ES-I3 (cell line): ENCODE data around the gene PACSIN2.

Experiments used
- H3K36me3 ChIP-seq: 2 replicates; pipeline ENCODE4 v1.6.1; 2013; ENCODE audit warnings: mild to moderate bottlenecking, low read length, control low read depth, moderate library complexity; ENCODE audit not compliant: insufficient read depth
- H3K4me1 ChIP-seq: 2 replicates; pipeline ENCODE4 v1.6.1; 2013; ENCODE audit warnings: mild to moderate bottlenecking, control low read depth, low read length; ENCODE audit not compliant: insufficient read depth
- H3K9ac ChIP-seq: 2 replicates; pipeline ENCODE4 v1.6.1; 2013; ENCODE audit warnings: low read depth, mild to moderate bottlenecking, low read length, moderate library complexity
- H3K9me3 ChIP-seq: 2 replicates; pipeline ENCODE4 v1.6.1; 2013; ENCODE audit warnings: mild to moderate bottlenecking, low read length, moderate library complexity; ENCODE audit not compliant: control insufficient read depth, insufficient read depth

PACSIN2 gene

DNA sequence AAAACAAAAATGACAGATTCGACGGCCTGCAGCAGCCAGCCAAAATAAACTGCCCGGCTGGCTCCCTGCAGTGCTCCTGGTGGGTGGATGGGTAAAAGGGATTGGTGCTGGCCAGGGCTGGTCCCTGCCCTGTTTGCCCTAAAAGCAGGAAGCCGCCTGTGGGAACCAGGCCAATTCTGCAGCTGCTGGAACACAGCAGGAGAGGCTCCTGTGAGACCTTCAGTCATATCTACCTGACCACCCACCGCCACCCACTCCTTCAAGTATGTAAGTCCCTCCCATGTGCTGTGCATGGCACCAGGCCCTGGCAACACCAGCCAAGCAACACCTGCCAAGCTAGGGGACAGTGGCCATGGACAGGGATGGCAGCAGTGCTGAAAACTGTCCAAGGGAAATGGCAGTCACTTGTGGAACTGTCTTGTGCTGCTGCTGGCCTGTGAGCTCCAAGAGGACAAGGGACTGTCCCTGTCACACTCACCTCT is 109.2 kb downstream of the PACSIN2 start:
- peaks cover 7% of the 10 kb centered on the region; the same call in 1 of the 2 replicates for H3K4me1 ChIP-seq
- no peaks in the 10 kb centered on the region; the same call in 1 of the 2 replicates for H3K36me3 ChIP-seq
- no peaks in the 10 kb centered on the region for H3K9me3 ChIP-seq
- H3K9ac ChIP-seq, result no peak overlapping the region

DNA sequence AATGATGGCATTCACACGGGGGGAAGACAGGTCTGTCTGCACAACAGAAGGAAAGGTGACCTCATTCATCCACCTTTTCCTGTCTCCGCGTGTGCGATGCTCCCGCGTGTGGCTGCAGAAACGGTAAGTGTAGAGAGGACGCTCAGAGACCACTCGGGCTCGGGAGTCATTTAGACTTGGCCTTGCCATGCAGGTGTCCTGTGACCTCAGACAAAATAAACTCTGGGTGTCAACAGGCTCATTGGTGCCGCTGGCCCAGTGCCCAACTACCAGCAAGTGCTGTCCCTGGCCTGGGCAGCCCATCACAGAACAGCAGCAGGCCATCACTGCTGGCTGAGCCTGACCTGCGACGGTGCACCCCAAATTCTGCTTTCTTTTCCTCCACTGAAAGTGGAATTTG is 109.7 kb downstream of the PACSIN2 start:
- Histone ChIP-seq H3K9me3 (no peaks in the 10 kb centered on the region), H3K36me3 (no peaks in the 10 kb centered on the region; the same call in 1 of the 2 replicates), H3K4me1 (peaks cover 7% of the 10 kb centered on the region; the same call in 1 of the 2 replicates), H3K9ac (no peak overlapping the region)

DNA sequence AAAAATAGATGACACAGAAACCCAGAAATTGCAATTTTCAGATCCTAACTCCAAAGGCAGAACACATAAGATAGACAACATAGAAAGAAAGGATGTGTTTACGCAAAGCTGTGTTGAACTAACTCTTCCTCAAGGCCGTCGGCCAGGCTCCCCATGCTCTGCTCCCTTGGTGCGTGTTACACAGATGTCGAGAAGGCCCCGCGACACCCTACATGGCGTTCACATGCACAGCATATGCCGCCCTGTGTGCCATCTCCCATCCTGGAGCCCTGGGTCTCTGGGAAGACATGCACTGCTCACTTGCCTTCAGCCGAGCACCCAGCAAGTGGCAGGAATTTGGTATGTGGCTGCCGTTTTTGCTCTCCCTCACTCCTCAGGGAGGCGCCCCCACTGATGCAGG is 110.9 kb downstream of the PACSIN2 start:
- no peaks in the 10 kb centered on the region; the same call in 1 of the 2 replicates for H3K36me3 ChIP-seq
- H3K9me3 ChIP-seq, result no peaks in the 10 kb centered on the region
- H3K4me1 ChIP-seq, result peaks cover 7% of the 10 kb centered on the region; the same call in 1 of the 2 replicates
- H3K9ac ChIP-seq, result no peak overlapping the region

DNA sequence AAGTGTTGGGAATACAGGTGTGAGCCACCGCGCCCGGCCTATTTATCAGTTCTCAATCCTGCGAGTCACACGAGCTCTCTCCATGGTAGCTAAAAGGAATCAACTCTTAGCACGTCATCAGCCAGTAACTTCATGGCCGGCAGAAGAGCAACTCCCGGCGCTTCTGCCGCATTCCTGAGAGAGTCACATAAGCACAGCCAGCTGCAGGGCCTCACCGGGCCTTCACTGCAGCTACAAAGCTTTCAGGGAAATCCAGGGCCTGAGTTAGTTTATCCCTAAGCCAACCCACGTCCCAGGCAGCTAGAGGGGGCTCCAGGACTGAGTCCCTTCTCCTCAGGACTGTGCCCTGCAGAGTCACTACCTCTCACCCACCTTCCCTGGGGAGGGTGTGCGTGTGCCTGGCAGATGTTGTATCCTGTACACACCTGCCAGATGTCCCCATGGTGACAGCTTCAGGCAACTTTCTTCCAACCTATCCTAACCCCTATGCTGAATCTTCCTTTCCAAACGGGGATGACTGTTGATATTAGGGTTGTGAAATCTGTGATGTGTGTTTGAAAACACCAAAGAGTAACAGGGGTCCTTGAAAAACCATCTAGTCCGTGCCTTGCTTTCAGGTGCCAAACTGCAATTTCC is 112.0 kb downstream of the PACSIN2 start:
- Histone ChIP-seq H3K4me1 (peaks cover 9% of the 10 kb centered on the region; the same call in 1 of the 2 replicates), H3K9me3 (no peaks in the 10 kb centered on the region), H3K36me3 (no peaks in the 10 kb centered on the region; the same call in 1 of the 2 replicates), H3K9ac (no peak overlapping the region)

DNA sequence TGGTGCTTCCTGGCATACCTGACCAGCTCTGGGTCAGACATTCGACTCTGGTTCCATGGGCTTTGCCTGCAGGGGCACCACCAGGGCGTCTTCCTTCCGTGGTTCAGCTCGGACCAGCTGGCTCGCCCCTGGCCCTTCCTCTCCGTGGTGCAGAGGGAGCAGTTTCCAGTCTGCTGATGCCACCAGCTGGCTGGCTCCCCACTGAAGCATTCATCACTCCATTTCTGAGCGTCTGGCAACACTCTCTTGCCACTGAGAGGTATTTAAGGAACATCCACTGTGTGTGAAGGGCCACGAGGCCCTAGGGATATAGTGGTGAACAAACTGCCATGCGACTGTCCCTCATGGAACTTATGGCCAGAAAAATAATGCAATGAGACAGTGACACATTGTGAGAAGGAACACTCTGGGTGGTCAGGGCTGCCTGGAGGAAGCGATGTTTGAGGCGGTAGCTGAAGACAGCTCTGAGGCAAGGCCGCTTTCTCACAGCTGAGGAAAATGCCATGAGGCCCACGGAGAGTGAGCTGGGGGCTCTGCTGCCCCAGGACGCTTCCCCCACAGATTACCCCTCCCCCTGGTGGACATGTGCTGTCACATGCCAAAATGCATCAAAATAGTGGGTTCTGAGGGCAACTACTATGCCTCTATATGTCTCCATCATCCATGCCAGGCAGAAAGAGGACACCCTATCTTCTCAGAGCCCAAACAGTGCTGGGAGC is 113.0 kb downstream of the PACSIN2 start:
- H3K4me1 ChIP-seq, result peaks cover 9% of the 10 kb centered on the region; the same call in 1 of the 2 replicates
- no peaks in the 10 kb centered on the region; the same call in 1 of the 2 replicates for H3K36me3 ChIP-seq
- no peak overlapping the region for H3K9ac ChIP-seq
- no peaks in the 10 kb centered on the region for H3K9me3 ChIP-seq

DNA sequence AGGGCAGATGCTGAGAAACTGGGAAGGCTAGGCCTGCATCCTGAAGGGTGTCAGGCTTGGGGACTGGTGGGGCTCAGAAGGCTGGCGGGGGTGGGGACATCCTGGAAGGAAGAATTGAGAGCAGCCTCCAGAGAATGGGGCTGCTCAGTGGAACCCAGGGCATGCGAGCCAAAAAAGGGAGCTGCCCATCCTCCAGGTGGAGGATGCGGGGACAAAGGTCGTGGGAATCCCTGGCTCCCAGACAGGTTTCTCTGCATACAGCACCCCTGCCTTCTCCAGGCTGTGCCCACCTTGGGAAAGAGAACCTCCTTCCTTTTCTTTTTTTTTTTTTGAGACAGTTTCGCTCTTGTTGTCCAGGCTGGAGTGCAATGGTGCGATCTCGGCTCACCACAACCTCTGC is 117.0 kb downstream of the PACSIN2 start:
- peaks cover 3% of the 10 kb centered on the region; the same call in 1 of the 2 replicates for H3K4me1 ChIP-seq
- no peaks in the 10 kb centered on the region for H3K36me3 ChIP-seq
- no peak overlapping the region for H3K9ac ChIP-seq
- H3K9me3 ChIP-seq, result no peaks in the 10 kb centered on the region

DNA sequence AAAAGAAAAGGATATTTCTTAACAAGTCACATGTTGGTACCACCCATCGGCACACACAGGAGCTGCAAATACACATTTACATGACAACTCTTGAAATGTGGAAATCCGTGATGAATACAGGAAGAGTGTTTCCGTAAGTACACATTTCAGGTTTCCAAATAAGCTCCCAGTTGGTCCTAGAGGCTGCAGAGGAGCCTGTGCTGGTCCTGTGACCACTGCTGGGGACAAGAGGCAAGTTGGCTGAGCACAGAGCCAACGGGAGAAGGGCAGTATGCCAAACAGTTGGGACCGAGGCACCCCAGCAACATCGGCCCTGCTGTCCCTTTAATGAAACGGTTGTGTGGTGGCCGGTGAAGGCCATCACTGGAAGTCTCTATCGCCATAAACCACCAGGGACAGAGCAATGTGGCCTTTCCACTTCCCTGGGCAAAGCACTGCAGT is 119.4 kb downstream of the PACSIN2 start:
- Histone ChIP-seq H3K9me3 (no peaks in the 10 kb centered on the region), H3K4me1 (peaks cover 8% of the 10 kb centered on the region; the same call in 1 of the 2 replicates), H3K36me3 (peaks cover 4% of the 10 kb centered on the region; the same call in 1 of the 2 replicates), H3K9ac (no peak overlapping the region)

DNA sequence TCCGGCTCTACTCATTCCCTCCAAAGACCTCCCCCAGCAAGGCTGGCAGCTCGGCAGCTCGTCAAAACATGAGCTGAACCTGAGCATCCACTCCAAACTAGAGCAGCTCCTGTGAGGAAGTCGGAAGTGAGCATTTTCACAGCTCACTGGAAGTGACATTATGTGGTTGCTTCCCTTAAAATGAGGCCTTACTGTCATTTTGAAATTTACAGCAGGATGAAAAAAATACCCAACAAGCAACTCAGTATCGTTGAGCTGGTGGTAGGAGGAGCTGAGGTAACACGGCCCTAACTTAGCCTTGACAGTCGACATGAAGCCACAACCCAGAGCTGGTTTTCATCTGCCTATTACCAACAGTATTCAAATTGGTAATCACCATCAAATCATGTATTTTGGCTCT is 119.9 kb downstream of the PACSIN2 start:
- peaks cover 4% of the 10 kb centered on the region; the same call in 1 of the 2 replicates for H3K36me3 ChIP-seq
- no peaks in the 10 kb centered on the region for H3K9me3 ChIP-seq
- no peak overlapping the region for H3K9ac ChIP-seq
- H3K4me1 ChIP-seq, result peaks cover 8% of the 10 kb centered on the region; the same call in 1 of the 2 replicates

DNA sequence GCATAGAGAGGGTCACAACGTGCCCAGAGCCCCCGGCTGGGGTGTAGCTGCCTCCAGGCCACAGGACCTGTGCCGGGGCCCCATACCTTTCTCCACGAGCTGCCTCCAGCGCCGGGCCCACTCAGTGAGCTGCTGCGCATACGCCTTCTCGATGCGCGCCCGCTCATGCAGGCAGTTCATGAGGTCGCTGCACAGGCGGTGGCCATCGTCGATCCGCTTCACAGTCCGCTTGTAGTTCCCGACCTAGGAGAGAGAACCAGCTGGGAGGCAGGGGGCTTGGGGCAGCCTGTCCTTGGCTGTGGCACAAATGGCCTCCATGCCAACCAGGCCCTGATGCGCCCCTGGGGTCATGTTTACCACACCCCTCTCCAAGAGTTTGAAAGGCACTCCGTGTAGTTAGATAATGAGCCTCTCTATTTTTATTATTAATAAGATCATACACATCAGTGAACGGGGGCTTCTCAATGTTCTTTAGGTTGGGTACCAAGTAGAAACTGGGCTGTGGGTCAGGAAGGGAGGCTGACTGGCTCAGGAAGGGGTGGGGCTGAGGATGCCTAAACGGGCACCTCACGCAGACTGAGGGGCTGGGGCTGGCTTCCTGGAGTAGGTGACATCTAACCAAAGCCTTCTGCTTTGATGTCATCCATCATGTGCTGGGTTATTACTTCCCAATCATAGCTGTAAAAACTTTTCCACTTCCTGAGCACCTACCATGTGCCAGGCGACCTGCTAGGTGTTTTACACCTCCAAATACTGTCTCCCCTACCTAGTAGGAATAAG is 121.4 kb downstream of the PACSIN2 start:
- no peaks in the 10 kb centered on the region for H3K9me3 ChIP-seq
- no peak overlapping the region for H3K9ac ChIP-seq
- peaks cover 5% of the 10 kb centered on the region; the same call in 1 of the 2 replicates for H3K4me1 ChIP-seq
- H3K36me3 ChIP-seq, result peaks cover 10% of the 10 kb centered on the region; the same call in 1 of the 2 replicates

DNA sequence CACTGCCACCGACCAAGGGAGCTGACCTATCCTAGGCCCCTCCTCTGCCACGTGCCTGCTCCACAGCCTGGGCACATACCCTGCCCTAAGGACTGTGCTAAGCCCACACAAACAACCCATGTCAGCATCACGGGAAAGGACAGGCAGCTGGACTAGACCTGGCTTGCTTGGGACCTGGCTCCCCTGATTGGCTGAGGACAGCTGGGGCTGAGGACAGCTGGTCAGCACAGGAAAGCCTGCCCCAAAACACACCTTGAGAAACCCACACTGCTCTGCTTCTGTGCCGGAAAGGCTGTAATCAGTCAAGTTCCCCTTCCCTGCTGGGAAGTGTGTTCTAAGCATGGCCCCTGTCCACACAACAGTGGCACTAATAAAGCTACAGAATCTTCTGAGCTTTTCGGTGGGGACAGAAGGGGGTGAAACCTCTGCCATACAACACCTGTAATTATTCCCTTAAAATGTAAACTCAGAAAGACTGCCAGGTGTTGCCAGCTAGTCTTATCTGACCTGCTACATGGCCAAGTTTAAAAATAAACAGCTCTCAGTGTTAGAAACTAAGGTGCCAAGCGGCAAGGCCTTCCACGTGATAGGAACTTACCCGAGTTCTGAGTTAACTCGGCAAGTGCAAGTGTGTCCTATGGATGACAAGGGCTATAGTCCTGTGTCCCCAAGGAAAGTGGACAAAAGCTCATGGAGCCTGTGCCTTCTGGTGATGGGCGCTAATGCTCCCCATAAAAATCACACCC is 122.2 kb downstream of the PACSIN2 start:
- peaks cover 5% of the 10 kb centered on the region; the same call in 1 of the 2 replicates for H3K4me1 ChIP-seq
- H3K36me3 ChIP-seq, result peaks cover 10% of the 10 kb centered on the region; the same call in 1 of the 2 replicates
- H3K9ac ChIP-seq, result no peak overlapping the region
- no peaks in the 10 kb centered on the region for H3K9me3 ChIP-seq

DNA sequence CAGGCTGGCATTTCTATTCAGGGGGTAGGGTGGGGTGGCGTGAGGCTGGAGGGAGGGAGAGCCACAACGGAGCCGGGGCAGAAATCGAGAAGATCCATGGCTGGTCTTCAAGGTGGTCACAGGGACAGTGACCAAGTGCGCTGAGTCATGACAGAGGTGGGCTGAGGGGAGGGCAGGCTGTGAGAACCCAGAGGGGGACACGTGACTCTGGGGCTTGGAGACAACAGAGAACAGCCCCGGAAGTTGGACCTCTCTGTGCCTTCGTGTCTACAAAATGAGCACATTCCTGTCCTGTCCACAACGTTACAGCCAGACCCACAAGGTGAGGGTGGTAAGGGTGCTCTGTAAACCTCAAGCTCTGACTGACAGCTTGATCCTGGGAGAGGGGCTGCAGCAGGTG is 122.8 kb downstream of the PACSIN2 start:
- H3K4me1 ChIP-seq, result peaks cover 5% of the 10 kb centered on the region; the same call in 1 of the 2 replicates
- H3K9ac ChIP-seq, result no peak overlapping the region

DNA sequence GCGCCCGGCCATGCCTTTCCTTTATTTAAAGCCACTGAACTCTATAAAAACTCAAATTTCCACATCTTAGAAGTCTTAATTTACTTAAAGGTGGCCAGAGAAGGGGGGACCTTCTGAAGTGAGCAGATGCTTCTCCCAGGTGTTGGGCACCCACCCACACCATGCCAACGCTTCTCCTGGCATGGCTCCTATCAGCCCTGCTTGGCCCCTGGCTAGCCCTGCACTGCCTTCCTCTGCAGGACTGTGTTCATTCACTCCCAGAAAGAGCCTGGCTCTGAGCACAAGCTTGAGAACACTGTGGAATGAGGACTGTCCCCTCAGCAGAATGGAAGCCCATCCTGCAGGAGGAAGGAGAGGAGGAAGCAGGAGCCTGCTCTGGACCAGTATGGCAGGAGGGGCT is 123.3 kb downstream of the PACSIN2 start:
- Histone ChIP-seq H3K4me1 (peaks cover 5% of the 10 kb centered on the region; the same call in 1 of the 2 replicates), H3K9me3 (no peaks in the 10 kb centered on the region), H3K9ac (no peak overlapping the region), H3K36me3 (peaks cover 14% of the 10 kb centered on the region; the same call in 1 of the 2 replicates)

More for the DNA sequence above, 122.8 kb downstream of the PACSIN2 start:
- peaks cover 10% of the 10 kb centered on the region; the same call in 1 of the 2 replicates for H3K36me3 ChIP-seq
- H3K9me3 ChIP-seq, result no peaks in the 10 kb centered on the region

DNA sequence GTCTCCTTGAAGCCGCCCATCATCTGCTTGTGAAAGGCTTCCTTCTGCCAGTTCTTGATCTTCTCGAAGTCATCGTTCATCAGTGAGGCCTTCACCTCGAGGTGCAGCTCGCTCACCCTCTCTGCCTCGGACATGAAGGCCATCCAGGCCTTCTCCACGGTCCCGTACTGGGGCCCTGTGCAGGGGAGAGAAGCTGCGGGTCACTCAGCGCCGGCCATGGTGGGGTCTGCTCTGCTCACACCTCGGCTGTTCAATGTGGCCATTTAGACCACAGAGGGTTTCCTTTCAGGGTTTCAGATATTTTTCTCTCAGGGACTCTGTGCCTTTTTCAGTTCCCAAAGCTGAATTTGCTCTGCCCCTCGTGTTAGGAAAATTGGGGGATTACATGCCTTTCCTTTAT is 123.9 kb downstream of the PACSIN2 start:
- Histone ChIP-seq H3K4me1 (peaks cover 5% of the 10 kb centered on the region; the same call in 1 of the 2 replicates), H3K9ac (no peak overlapping the region), H3K36me3 (peaks cover 14% of the 10 kb centered on the region; the same call in 1 of the 2 replicates), H3K9me3 (no peaks in the 10 kb centered on the region)
